HL-60/S4 treated with phorbol 12-myristate 13-acetate at 8.2 ng/mL for 4 days and 3 days (cell line): ENCODE results near the gene RDH5.

Experiments used
- in situ Hi-C: fragments of 300-500 bp; cut with MboI; formaldehyde crosslinking; loops from 2 replicates; pipeline ENCODE4 v1.15.0; 2022; ENCODE audit warnings: low sequenced_read_pairs

The RDH5 gene

DNA sequence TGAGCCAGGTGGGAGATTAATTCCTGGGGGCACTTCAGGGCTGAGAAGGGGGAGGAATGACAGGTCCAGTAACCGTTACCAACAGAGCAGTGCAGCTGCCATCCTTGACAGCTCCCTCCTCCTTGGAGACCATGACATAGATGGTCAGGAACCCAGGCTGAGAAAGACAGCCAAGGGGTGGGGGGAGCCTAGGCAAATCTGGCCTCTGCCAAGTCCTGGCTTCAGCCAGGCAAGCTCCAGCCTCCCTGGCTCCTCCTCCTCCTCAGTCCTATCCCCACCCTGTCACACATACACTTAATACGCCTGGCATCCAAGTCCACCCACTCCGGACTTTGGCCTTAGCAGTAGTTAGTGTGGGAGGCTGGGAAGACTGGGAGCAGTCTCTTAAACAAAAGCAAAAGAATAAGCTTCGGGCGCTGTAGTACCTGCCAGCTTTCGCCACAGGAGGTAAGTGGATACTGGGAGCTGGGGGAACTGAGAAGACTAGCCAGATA is at the start of gene RDH5:
Gene RDH5, plus strand, starts transcription at position 323 of the 494 bp plus-strand sequence. CDS start 792 bp downstream, outside the sequence.
- in situ Hi-C loops, result no loop called here

DNA sequence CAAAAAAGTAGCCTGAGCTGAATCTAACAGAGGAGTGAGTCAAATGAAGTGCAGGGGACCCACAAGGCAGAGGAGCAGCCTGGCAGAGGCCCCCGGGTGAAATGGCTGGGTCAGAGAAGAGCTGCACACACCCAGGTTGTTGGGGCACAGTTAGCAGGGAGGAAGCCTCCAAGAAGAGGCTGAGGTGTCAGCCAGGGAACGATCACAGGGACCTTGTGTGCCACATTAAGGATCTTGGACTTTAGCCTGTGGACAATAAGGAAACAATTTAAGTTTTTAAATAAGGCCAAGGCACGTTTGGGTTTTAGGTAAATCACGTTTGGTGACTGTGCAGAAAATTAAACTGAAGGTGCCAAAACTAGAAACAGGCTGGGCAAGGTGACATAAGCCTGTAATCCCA is 48.4 kb upstream of the RDH5 start:
- in situ Hi-C loops, result loop anchor here (25.0 kb wide), 1 partner anchor 484 kb away; no protein-coding TSS in a partner anchor

DNA sequence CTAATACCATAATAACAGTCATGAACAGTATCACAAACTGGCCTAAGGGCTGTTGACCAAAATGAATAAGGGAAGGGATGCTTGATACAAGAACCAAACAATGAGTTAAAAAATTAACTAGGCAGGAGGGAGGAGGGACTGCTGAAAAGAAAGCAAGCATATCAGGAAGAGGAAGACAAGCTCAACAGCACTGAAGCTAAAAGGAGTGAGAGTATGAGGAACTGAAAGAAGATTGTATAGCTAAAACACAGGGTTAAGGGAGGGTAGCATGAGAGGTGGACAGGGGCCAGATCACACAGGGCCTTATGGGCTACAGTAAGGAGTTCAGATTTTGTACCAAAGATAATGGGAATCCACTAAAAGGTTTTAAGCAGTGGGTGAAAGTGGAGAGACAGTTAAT is 46.6 kb upstream of the RDH5 start:
- in situ Hi-C loops, result loop anchor here (25.0 kb wide), 1 partner anchor 486 kb away; no protein-coding TSS in a partner anchor

- in situ Hi-C loops, result no loop called here
Observed at GRCh38 chr12:55675666-55676065, 44.5 kb upstream of the RDH5 start.

DNA sequence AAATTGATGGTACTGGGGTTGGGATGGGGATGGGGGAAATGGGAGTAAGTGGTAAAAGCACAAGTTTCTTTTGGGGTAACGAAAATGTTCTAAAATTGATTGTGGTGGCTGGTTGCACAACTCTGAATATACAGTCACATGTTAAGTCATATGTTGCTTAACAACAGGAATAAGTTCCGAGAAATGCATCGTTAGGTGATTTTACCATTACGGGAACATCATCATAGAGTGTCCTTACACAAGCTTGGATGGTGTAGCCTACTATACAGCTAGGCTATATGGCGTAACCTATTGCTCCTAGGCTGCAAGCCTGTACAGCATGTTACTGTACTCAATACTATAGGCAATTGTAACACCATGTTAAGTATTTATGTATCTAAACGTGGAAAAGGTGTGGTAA is 43.5 kb upstream of the RDH5 start:
- in situ Hi-C loops, result no loop called here

- in situ Hi-C loops, result no loop called here
Observed at GRCh38 chr12:55679691-55680090, 40.5 kb upstream of the RDH5 start.

- in situ Hi-C loops, result no loop called here
Observed at GRCh38 chr12:55681142-55682077, 38.8 kb upstream of the RDH5 start.

- in situ Hi-C loops, result no loop called here
Observed at GRCh38 chr12:55682087-55682796, 38.0 kb upstream of the RDH5 start.

DNA sequence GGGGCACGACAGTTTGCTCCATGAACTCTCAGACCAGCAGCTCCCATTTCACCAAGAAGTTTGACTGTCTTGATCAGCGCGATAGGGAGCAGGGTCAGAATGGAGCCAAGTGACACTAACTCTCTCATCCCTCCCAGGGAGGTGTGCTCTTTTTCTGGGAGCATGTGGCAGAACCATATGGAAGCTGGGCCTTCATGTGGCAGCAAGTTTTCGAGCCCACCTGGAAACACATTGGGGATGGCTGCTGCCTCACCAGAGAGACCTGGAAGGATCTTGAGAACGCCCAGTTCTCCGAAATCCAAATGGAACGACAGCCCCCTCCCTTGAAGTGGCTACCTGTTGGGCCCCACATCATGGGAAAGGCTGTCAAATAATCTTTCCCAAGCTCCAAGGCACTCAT is 36.5 kb upstream of the RDH5 start:
- in situ Hi-C loops, result no loop called here

DNA sequence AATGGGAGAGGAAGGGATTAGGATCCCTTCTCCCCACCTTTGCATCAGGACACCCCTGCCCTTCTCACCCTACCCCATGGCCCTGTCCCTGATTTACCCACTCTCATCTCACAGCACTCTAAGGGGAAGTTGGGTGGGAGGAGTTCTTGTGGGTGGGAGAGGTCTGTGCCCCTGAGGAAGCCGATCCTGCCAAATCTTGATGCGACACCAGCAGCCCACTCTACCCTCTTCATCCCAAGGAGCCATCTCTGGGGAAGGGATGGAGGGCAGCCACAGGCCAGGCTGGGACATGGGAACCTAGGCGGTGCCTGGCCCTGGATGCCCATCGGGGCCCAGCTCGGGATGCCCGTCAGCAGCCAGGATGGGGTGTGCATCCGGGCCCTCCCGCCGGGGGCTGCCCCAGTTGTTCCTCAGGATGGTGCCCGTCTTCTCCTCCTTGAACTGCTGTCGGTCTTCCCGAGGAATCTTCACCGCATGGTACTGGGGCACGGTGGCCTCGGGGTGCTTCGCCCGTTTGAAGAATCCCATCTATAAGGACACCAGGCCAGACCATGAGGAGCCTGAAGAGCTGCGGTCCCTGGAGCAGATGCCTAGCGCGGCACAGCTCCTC is 35.3 kb upstream of the RDH5 start:
- in situ Hi-C loops, result no loop called here

- in situ Hi-C loops, result no loop called here
Observed at GRCh38 chr12:55685671-55686070, 34.5 kb upstream of the RDH5 start.

DNA sequence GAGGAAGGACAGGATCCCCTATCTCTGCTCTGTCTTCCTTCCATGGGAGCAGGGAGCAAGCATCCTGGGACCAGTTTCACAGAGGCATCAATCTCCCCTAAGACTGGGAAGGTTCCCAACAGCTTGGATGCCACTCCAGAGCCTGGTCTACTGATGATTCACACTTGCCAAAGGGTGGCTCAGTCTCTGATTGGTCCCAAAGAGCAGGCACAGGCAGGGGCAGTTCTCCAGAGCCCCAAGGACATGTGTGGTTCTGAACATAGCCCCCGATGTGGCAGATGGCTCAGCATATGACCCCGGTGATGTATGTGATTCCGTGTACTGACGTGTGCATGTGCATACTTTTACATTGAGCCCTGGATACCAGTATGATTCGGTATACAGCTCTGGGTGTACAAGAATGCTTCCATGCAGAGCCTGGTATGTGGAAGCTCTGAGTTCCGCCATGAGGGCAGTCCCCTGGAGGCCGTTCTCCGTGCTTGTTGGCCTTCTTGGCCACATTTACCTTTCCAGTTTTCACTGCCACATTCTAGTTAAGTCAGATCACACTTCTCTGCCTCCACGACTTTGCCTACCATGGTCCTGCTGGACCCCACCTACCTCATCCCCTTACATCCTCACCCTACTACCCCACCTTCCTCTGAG is 33.7 kb upstream of the RDH5 start:
- in situ Hi-C loops, result no loop called here

- in situ Hi-C loops, result no loop called here
Observed at GRCh38 chr12:55687746-55688145, 32.4 kb upstream of the RDH5 start.

DNA sequence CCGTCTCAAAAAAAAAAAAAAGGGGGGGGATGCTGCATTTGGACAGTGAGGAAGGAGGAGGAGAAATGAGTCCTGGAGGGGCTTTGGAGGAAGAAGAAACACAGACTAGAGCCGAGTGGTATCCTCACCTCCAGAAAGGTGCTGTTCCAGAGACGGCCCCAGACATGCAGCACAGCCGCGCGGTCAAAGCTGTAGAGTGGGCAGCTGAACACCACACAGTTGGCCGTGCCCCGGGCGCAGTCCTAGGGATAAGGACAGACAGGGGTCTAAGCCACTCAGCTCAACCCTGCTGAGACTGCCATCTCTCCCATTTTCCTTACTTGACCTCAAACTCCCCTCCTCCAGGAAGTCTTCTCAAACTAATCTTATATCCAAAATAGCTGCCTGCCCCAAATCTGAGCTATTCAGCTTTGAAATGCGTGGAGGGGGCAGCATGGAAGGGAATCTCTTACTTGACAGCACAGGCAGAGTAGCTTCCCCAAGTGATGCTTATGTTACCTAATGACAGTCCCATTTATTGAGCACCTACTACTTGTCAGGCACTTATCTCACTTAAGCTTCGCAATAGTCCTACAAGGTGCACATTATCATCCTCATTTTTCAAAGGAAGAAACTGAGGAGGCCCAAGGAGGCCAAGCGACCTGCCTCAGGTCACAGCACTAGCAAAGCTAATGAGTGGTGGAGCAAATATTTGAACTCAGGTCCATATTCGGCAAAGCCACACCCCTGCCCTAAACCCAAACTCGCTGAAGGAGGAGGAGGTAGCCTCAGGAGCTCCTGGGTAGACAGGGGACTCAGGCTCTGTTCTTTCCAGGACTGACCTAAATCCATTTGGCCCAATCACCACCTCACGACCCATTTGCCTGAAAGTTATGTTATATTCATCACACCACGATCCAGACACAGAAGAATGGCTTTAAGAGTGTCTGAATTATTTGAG is 31.2 kb upstream of the RDH5 start:
- in situ Hi-C loops, result no loop called here

GRCh38 chr12:55692631-55693322 is 27.4 kb upstream of the RDH5 start:
- in situ Hi-C loops, result no loop called here

- in situ Hi-C loops, result no loop called here
Observed at GRCh38 chr12:55693323-55694187, 26.6 kb upstream of the RDH5 start.

- in situ Hi-C loops, result no loop called here
Observed at GRCh38 chr12:55694188-55694515, 26.0 kb upstream of the RDH5 start.

- in situ Hi-C loops, result no loop called here
Observed at GRCh38 chr12:55694651-55695050, 25.5 kb upstream of the RDH5 start.
